Calu3 (cell line): ENCODE data around the gene OPCML. TPM values are rescaled to one million over a fixed set of nuclear protein-coding genes. Genes with fewer than 3 reads are reported as not detected.

Experiments used
- BruUV-seq: library from RNA; stranded (reverse); fragments of 400-500 nt; replicated peaks from 2 replicates; lab custom pipeline; 2021; lab: Mats Ljungman, UMichigan
- CTCF ChIA-PET: fragments of 300-600 bp; sonication (Branson Sonifier 250); formaldehyde crosslinking; loops from one replicate; lab custom pipeline; 2022; ENCODE audit warnings: antibody characterized with exemption; lab: Charles Lee
- DNase-seq: peaks from one replicate; pipeline ENCODE4 v3.0.0; 2022
- H3K27ac Mint-ChIP-seq: one replicate; pipeline ENCODE4 v1.8.0; 2022; ENCODE audit warnings: mixed read lengths; ENCODE audit not compliant: unreplicated experiment
- H3K27me3 Mint-ChIP-seq: one replicate; pipeline ENCODE4 v1.8.0; 2022; ENCODE audit warnings: mixed read lengths; ENCODE audit not compliant: unreplicated experiment
- H3K36me3 Mint-ChIP-seq: one replicate; pipeline ENCODE4 v1.8.0; 2022; ENCODE audit warnings: mild to moderate bottlenecking, moderate library complexity, mixed read lengths; ENCODE audit not compliant: insufficient read depth, unreplicated experiment
- H3K4me1 Mint-ChIP-seq: one replicate; pipeline ENCODE4 v1.8.0; 2022; ENCODE audit warnings: mild to moderate bottlenecking, low read depth, mixed read lengths; ENCODE audit not compliant: unreplicated experiment
- H3K4me3 Mint-ChIP-seq: one replicate; pipeline ENCODE4 v1.8.0; 2022; ENCODE audit warnings: mild to moderate bottlenecking, low read depth, moderate library complexity, mixed read lengths; ENCODE audit not compliant: unreplicated experiment
- H3K9me3 Mint-ChIP-seq: one replicate; pipeline ENCODE4 v1.8.0; 2022; ENCODE audit warnings: low read depth, mixed read lengths; ENCODE audit not compliant: unreplicated experiment
- intact Hi-C: fragments of 100-400 bp; cut with micrococcal nuclease; formaldehyde crosslinking; loops from one replicate; pipeline ENCODE4 v1.10.0; 2022; ENCODE audit not compliant: unreplicated experiment
- total RNA-seq: library from RNA; stranded (reverse); gene quantifications from 2 replicates; pipeline ENCODE4 v1.2.3, GENCODE V29; 2022
- TF ChIP-seq, protein P1 (sequence below): fragments of 200-600 bp; IDR thresholded peaks from one replicate; pipeline ENCODE4 v1.8.0; 2022; ENCODE audit warnings: antibody characterized with exemption; ENCODE audit not compliant: unreplicated experiment

The OPCML gene
- total RNA-seq, 1 experiment from 2014 or later = not detected

DNA sequence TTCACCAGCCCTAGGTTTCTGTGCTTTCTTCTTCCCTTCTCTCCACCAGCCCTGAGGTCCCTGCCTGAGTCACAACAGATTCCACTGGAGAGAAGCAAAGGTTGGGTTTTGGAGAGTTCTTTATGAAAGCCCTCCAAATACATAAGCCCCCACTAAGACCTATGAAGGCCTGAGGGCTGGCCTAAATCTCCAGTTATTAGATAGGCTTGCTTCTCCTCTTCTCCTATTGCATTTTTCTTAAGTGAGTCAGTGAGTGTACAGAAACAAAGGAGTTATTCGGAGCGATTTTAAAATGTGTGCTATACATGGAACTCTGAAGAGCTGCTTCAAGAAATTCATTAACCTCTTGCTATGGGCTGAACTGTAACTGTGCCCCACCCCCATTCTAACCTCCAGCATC is 1057.3 kb downstream of the OPCML start:
- H3K27ac Mint-ChIP-seq = no peak overlapping the region
- CTCF ChIA-PET = no interaction called here
- H3K36me3 Mint-ChIP-seq = no peaks in the 10 kb centered on the region
- no peak overlapping the region for H3K4me3 Mint-ChIP-seq
- H3K27me3 Mint-ChIP-seq = no peaks in the 10 kb centered on the region
- TF ChIP-seq, protein P1, sequence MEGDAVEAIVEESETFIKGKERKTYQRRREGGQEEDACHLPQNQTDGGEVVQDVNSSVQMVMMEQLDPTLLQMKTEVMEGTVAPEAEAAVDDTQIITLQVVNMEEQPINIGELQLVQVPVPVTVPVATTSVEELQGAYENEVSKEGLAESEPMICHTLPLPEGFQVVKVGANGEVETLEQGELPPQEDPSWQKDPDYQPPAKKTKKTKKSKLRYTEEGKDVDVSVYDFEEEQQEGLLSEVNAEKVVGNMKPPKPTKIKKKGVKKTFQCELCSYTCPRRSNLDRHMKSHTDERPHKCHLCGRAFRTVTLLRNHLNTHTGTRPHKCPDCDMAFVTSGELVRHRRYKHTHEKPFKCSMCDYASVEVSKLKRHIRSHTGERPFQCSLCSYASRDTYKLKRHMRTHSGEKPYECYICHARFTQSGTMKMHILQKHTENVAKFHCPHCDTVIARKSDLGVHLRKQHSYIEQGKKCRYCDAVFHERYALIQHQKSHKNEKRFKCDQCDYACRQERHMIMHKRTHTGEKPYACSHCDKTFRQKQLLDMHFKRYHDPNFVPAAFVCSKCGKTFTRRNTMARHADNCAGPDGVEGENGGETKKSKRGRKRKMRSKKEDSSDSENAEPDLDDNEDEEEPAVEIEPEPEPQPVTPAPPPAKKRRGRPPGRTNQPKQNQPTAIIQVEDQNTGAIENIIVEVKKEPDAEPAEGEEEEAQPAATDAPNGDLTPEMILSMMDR = no peak
- peaks cover 9% of the 10 kb centered on the region for H3K9me3 Mint-ChIP-seq
- intact Hi-C loops = no loop called here
- no peaks in the 10 kb centered on the region for H3K4me1 Mint-ChIP-seq
- BruUV-seq = no TSS peak
- no peak for DNase-seq

DNA sequence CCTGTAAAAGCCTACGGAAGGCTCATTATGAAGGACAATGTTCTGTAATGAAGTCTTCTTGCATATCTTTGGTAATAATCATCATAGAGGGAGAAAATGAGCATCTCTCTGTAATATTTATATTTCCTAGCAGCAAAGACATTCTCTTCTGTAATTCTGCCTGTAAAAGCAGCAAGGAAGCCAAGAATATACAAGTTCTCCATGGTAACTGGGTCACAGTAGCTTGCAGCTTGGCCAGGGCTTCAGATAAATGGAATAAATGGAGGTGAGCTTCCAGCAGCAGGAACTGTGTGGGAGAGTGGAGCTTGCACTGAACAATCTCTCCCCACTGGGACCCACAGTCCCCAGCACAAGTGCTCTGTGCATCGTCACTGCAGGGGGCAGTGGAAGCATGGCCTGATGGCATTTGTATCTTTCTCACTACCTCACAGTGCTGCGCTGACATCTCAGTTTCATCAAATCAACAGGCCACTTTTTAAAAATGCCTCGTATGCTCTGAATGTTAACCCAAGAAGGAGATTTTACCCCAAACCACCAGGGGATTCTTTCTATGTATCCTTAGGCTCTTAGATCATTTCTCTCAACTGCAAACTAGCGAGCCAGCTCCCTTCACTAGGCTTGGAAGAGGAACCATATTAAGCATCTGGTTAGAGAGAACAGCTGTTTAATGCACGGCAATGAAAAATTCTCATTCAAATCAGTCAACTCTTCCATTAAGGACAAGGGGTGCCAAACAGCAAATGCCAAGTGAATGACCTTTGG is 1059.7 kb downstream of the OPCML start:
- BruUV-seq = no TSS peak
- DNase-seq = no peak
- H3K36me3 Mint-ChIP-seq = no peaks in the 10 kb centered on the region
- intact Hi-C loops = no loop called here
- CTCF ChIA-PET = no interaction called here
- H3K27ac Mint-ChIP-seq = no peak overlapping the region
- no peak overlapping the region for H3K4me3 Mint-ChIP-seq
- no peaks in the 10 kb centered on the region for H3K4me1 Mint-ChIP-seq
- H3K27me3 Mint-ChIP-seq = no peaks in the 10 kb centered on the region
- TF ChIP-seq, protein P1 = no peak
- peaks cover 2% of the 10 kb centered on the region for H3K9me3 Mint-ChIP-seq

DNA sequence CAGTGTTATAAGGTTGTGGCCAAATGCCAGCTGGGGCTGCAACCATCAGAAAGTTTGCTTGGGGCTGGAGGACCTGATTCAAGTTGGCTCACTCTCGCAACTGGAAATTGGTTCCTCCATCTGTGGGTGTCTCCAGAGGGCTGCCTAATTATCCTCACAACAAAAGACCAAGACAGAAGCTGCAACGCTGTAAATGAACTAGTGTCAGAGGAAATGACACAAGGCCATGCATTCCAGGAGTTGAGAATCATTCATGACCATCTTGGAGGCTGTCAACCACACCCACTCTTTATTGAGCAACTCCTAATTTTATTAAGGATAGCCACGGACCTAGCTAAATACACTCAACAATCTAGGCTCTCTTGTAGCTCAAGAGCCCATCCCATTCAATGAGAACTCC is 1060.8 kb downstream of the OPCML start:
- no peak overlapping the region for H3K4me3 Mint-ChIP-seq
- no peaks in the 10 kb centered on the region for H3K27me3 Mint-ChIP-seq
- no peaks in the 10 kb centered on the region for H3K36me3 Mint-ChIP-seq
- DNase-seq = no peak
- no TSS peak for BruUV-seq
- intact Hi-C loops = no loop called here
- CTCF ChIA-PET = interaction anchor here (0.6 kb wide), 1 partner anchor 12 kb away, joined by 3 read pairs; no protein-coding TSS in a partner anchor
- no peak overlapping the region for H3K27ac Mint-ChIP-seq
- H3K9me3 Mint-ChIP-seq = peaks cover 2% of the 10 kb centered on the region
- H3K4me1 Mint-ChIP-seq = no peaks in the 10 kb centered on the region
- TF ChIP-seq, protein P1 = no peak

DNA sequence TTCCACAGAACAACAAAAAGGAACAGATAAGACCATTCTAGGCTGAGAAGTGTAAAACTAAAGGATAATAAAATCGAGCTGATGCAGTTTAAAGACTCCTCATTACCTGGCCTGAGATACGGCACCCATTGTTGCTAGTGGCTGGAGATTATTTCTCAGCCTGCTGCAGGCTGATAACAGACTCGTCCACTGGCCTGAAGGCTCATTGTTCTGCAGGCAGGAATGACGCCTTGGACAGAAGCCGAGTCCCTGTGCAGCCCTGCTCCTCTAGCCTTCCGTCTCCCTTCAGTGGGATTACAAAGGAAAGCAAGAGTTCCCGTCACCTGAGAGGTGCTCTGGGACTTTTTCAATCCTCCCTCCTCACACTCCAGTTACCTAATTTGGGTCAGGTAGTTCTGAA is 1065.3 kb downstream of the OPCML start:
- no peak overlapping the region for H3K4me3 Mint-ChIP-seq
- no peaks in the 10 kb centered on the region for H3K27me3 Mint-ChIP-seq

More for the DNA sequence above, 1065.3 kb downstream of the OPCML start:
- Mint-ChIP-seq H3K4me1 (no peaks in the 10 kb centered on the region), H3K27ac (no peak overlapping the region), H3K9me3 (peaks cover 3% of the 10 kb centered on the region), H3K36me3 (no peaks in the 10 kb centered on the region)
- DNase-seq = no peak
- intact Hi-C loops = no loop called here
- CTCF ChIA-PET = interaction anchor here (0.7 kb wide), 1 partner anchor 321 kb away, joined by 3 read pairs; no protein-coding TSS in a partner anchor
- no TSS peak for BruUV-seq
- TF ChIP-seq, protein P1 = no peak
